Activated effector memory CD4-positive, alpha-beta T cell treated with anti-CD3 and anti-CD28 coated beads, Interleukin-2, amount 50 U/mL, for 16 hours (primary cell): ENCODE data around the gene ARHGEF28.

Experiments
- DNase-seq: peaks from one replicate; pipeline ENCODE4 v3.0.0-alpha.2; 2020

ARHGEF28 gene

GRCh38 chr5:73861313-73861988 is 235.5 kb downstream of the ARHGEF28 start:
- no peak for DNase-seq

- DNase-seq = no peak
Measured at GRCh38 chr5:73862796-73863195, 236.8 kb downstream of the ARHGEF28 start.

GRCh38 chr5:73863876-73864275 is 237.9 kb downstream of the ARHGEF28 start:
- DNase-seq = no peak

GRCh38 chr5:73865315-73865714 is 239.3 kb downstream of the ARHGEF28 start:
- no peak for DNase-seq

GRCh38 chr5:73867345-73868335 is 241.6 kb downstream of the ARHGEF28 start:
- DNase-seq = no peak

- DNase-seq = no peak
Measured at GRCh38 chr5:73883646-73884045, 257.6 kb downstream of the ARHGEF28 start.

- no peak for DNase-seq
Measured at GRCh38 chr5:73887688-73888087, 261.7 kb downstream of the ARHGEF28 start.

GRCh38 chr5:73890569-73890968 is 264.6 kb downstream of the ARHGEF28 start:
- DNase-seq = no peak

GRCh38 chr5:73892218-73892617 is 266.2 kb downstream of the ARHGEF28 start:
- no peak for DNase-seq

- no peak for DNase-seq
Measured at GRCh38 chr5:73892806-73893205, 266.8 kb downstream of the ARHGEF28 start.

GRCh38 chr5:73893813-73894212 is 267.8 kb downstream of the ARHGEF28 start:
- DNase-seq = no peak

- no peak for DNase-seq
Measured at GRCh38 chr5:73894860-73895259, 268.9 kb downstream of the ARHGEF28 start.

- DNase-seq = no peak
Measured at GRCh38 chr5:73895471-73895870, 269.5 kb downstream of the ARHGEF28 start.

- DNase-seq = no peak
Measured at GRCh38 chr5:73896097-73896496, 270.1 kb downstream of the ARHGEF28 start.

- DNase-seq = no peak
Measured at GRCh38 chr5:73896668-73897067, 270.7 kb downstream of the ARHGEF28 start.

GRCh38 chr5:73897893-73898292 is 271.9 kb downstream of the ARHGEF28 start:
- no peak for DNase-seq

- DNase-seq = no peak
Measured at GRCh38 chr5:73899055-73899454, 273.1 kb downstream of the ARHGEF28 start.

GRCh38 chr5:73899916-73900315 is 273.9 kb downstream of the ARHGEF28 start:
- no peak for DNase-seq

- DNase-seq = no peak
Measured at GRCh38 chr5:73900566-73900965, 274.6 kb downstream of the ARHGEF28 start.

GRCh38 chr5:73901043-73901442 is 275.0 kb downstream of the ARHGEF28 start:
- DNase-seq = no peak

- no peak for DNase-seq
Measured at GRCh38 chr5:73901455-73901854, 275.5 kb downstream of the ARHGEF28 start.

GRCh38 chr5:73902327-73903051 is 276.5 kb downstream of the ARHGEF28 start:
- DNase-seq = no peak

GRCh38 chr5:73903169-73903568 is 277.2 kb downstream of the ARHGEF28 start:
- DNase-seq = no peak
